Natural killer cell (primary cell): ENCODE data around the gene CCL19. TPM values are rescaled to one million over a fixed set of nuclear protein-coding genes. Genes with fewer than 3 reads are reported as not detected.

Experiments
- ATAC-seq, 3 donors: fragments of 150-1000 bp in 2 of 3; fragments of 200-7000 bp in 1 of 3; cut with Tn5 transposase; 1 replicate in 1 of 3; 2 replicates in 2 of 3; pipeline ENCODE4 v1.10.0; 2021; ENCODE audit warnings: mild to moderate bottlenecking in 2 of 3, moderate library complexity in 2 of 3
- DNase-seq, 2 donors: peaks; one replicate each; pipeline versions ENCODE4 v3.0.0 to v3.0.0-alpha.2; 2013 to 2021; ENCODE audit warnings: mixed read lengths in 1 of 2
- H3K27ac ChIP-seq: one replicate; pipeline ENCODE4 v1.5.1; 2013; ENCODE audit warnings: mild to moderate bottlenecking, low read length
- H3K27me3 ChIP-seq: one replicate; pipeline ENCODE4 v1.6.1; 2013; ENCODE audit warnings: low read length; ENCODE audit not compliant: control insufficient read depth, insufficient read depth
- H3K36me3 ChIP-seq: one replicate; pipeline ENCODE4 v1.6.1; 2013; ENCODE audit warnings: low read length; ENCODE audit not compliant: control insufficient read depth, insufficient read depth
- H3K4me1 ChIP-seq: one replicate; pipeline ENCODE4 v1.6.1; 2013; ENCODE audit warnings: low read length; ENCODE audit not compliant: control insufficient read depth, insufficient read depth
- H3K4me3 ChIP-seq: one replicate; pipeline ENCODE4 v1.5.1; 2013; ENCODE audit warnings: low read length
- H3K9me3 ChIP-seq: one replicate; pipeline ENCODE4 v1.6.1; 2013; ENCODE audit warnings: low read length; ENCODE audit not compliant: control insufficient read depth, insufficient read depth
- H3K27ac Mint-ChIP-seq, 2 donors: one replicate each; pipeline ENCODE4 v1.8.0; 2022; ENCODE audit warnings: mild to moderate bottlenecking in 2 of 2, mixed read lengths in 2 of 2, moderate library complexity in 1 of 2
- H3K27me3 Mint-ChIP-seq, 2 donors: one replicate each; pipeline ENCODE4 v1.8.0; 2022; ENCODE audit warnings: low read depth in 2 of 2, mixed read lengths in 2 of 2
- H3K36me3 Mint-ChIP-seq: one replicate; pipeline ENCODE4 v1.8.0; 2022; ENCODE audit warnings: mixed read lengths
- H3K4me1 Mint-ChIP-seq, 2 donors: one replicate each; pipeline ENCODE4 v1.8.0; 2022; ENCODE audit warnings: mixed read lengths in 2 of 2
- H3K4me3 Mint-ChIP-seq: one replicate; pipeline ENCODE4 v1.8.0; 2022; ENCODE audit warnings: mild to moderate bottlenecking, moderate library complexity, mixed read lengths
- H3K9me3 Mint-ChIP-seq, 2 donors: one replicate each; pipeline ENCODE4 v1.8.0; 2022; ENCODE audit warnings: mixed read lengths in 2 of 2
- WGBS: methylation state at CpG from one replicate; pipeline ENCODE4 v1.1.7; 2013; ENCODE audit warnings: missing lambda C conversion rate; ENCODE audit not compliant: insufficient coverage; 5-methylcytosine and 5-hydroxymethylcytosine counted together
- intact Hi-C: fragments of 100-400 bp; cut with micrococcal nuclease; formaldehyde crosslinking; loops from one replicate; pipeline ENCODE4 v1.14.2; 2022
- total RNA-seq, 4 donors: library from RNA; stranded (reverse); fragments of 120-200 nt in 1 of 4; gene quantifications; one replicate each; pipeline versions ENCODE4 v1.2.3 to v1.2.4, GENCODE V29; 2013 to 2022
- TF ChIP-seq, protein P1 (sequence below): fragments of 200-600 bp; IDR thresholded peaks from one replicate; pipeline ENCODE4 v1.8.0; 2022; ENCODE audit warnings: antibody characterized with exemption

CCL19 gene
- total RNA-seq, 3 donors from 2014 or later (not counting 1 experiment from before 2014, with no cell fraction given) = not detected

GRCh38 chr9:34689512-34689911, 1.6 kb downstream of the CCL19 start:
- 95% methylated on average over 7 of the region's 8 CpGs for WGBS
- intact Hi-C loops = no loop called here
- H3K9me3 Mint-ChIP-seq = no peaks in the 10 kb centered on the region

GRCh38 chr9:34689116-34689470, 2.0 kb downstream of the CCL19 start:
- H3K36me3 Mint-ChIP-seq = no peaks in the 10 kb centered on the region
- 79% methylated on average over 4 of the region's 4 CpGs for WGBS
- H3K4me1 Mint-ChIP-seq = peaks cover 8 to 10% of the 10 kb centered on the region in 2 donors
- Histone ChIP-seq H3K36me3 (no peaks in the 10 kb centered on the region), H3K27me3 (no peaks in the 10 kb centered on the region), H3K4me1 (no peaks in the 10 kb centered on the region), H3K27ac (no peak overlapping the region), H3K4me3 (no peak overlapping the region), H3K9me3 (no peaks in the 10 kb centered on the region)
- H3K27ac Mint-ChIP-seq = no peak overlapping the region
- TF ChIP-seq, protein P1, sequence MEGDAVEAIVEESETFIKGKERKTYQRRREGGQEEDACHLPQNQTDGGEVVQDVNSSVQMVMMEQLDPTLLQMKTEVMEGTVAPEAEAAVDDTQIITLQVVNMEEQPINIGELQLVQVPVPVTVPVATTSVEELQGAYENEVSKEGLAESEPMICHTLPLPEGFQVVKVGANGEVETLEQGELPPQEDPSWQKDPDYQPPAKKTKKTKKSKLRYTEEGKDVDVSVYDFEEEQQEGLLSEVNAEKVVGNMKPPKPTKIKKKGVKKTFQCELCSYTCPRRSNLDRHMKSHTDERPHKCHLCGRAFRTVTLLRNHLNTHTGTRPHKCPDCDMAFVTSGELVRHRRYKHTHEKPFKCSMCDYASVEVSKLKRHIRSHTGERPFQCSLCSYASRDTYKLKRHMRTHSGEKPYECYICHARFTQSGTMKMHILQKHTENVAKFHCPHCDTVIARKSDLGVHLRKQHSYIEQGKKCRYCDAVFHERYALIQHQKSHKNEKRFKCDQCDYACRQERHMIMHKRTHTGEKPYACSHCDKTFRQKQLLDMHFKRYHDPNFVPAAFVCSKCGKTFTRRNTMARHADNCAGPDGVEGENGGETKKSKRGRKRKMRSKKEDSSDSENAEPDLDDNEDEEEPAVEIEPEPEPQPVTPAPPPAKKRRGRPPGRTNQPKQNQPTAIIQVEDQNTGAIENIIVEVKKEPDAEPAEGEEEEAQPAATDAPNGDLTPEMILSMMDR = no peak
- H3K4me3 Mint-ChIP-seq = no peak overlapping the region
- H3K9me3 Mint-ChIP-seq = no peaks in the 10 kb centered on the region
- DNase-seq = no peak
- intact Hi-C loops = no loop called here
- peaks cover 0 to 3% of the 10 kb centered on the region in 2 donors for H3K27me3 Mint-ChIP-seq
- ATAC-seq = no peak

More at GRCh38 chr9:34689512-34689911, 1.6 kb downstream of the CCL19 start:
- Histone ChIP-seq H3K4me3 (no peak overlapping the region), H3K9me3 (no peaks in the 10 kb centered on the region), H3K36me3 (no peaks in the 10 kb centered on the region), H3K4me1 (no peaks in the 10 kb centered on the region), H3K27ac (no peak overlapping the region), H3K27me3 (no peaks in the 10 kb centered on the region)
- TF ChIP-seq, protein P1 = no peak
- no peak overlapping the region for H3K27ac Mint-ChIP-seq
- no peaks in the 10 kb centered on the region for H3K36me3 Mint-ChIP-seq
- H3K4me1 Mint-ChIP-seq = peaks cover 8 to 10% of the 10 kb centered on the region in 2 donors
- ATAC-seq (no peak), DNase-seq (no peak)
- no peak overlapping the region for H3K4me3 Mint-ChIP-seq
- peaks cover 0 to 3% of the 10 kb centered on the region in 2 donors for H3K27me3 Mint-ChIP-seq

GRCh38 chr9:34688329-34689115, 2.6 kb downstream of the CCL19 start:
- no peaks in the 10 kb centered on the region for H3K9me3 ChIP-seq
- H3K4me3 ChIP-seq = no peak overlapping the region
- no peaks in the 10 kb centered on the region for H3K27me3 ChIP-seq
- peaks cover 8 to 10% of the 10 kb centered on the region in 2 donors for H3K4me1 Mint-ChIP-seq
- H3K27ac ChIP-seq = no peak overlapping the region
- no peaks in the 10 kb centered on the region for H3K36me3 Mint-ChIP-seq
- H3K9me3 Mint-ChIP-seq = no peaks in the 10 kb centered on the region
- TF ChIP-seq, protein P1 = no peak
- H3K27me3 Mint-ChIP-seq = peaks cover 0 to 3% of the 10 kb centered on the region in 2 donors
- no peak for DNase-seq
- no peaks in the 10 kb centered on the region for H3K36me3 ChIP-seq
- intact Hi-C loops = no loop called here
- WGBS = 90% methylated on average over 5 of the region's 5 CpGs
- no peak for ATAC-seq
- H3K27ac Mint-ChIP-seq = no peak overlapping the region
- H3K4me1 ChIP-seq = no peaks in the 10 kb centered on the region
- no peak overlapping the region for H3K4me3 Mint-ChIP-seq
